CD4-positive, alpha-beta T cell (primary cell): ENCODE results near the gene FMNL1. TPM values are rescaled to one million over a fixed set of nuclear protein-coding genes. Genes with fewer than 3 reads are reported as not detected.

Source experiments
- ATAC-seq: fragments of 200-7000 bp; cut with Tn5 transposase; one replicate; pipeline ENCODE4 v1.10.0; 2022; ENCODE audit warnings: mild to moderate bottlenecking; ENCODE audit not compliant: poor library complexity
- CTCF ChIA-PET: fragments of 350-600 bp; sonication (Branson Sonifier 250); formaldehyde crosslinking; loops from one replicate; lab custom pipeline; 2021; ENCODE audit warnings: antibody characterized with exemption, inconsistent platforms; lab: Charles Lee
- POLR2A ChIA-PET: fragments of 350-600 bp; sonication (Branson Sonifier 250); formaldehyde crosslinking; loops from one replicate; lab custom pipeline; 2021; ENCODE audit warnings: antibody characterized with exemption, inconsistent platforms; lab: Charles Lee
- DNase-seq, 14 experiments: peaks; one replicate each; pipeline ENCODE4 v3.0.0-alpha.2; 2013 to 2020; ENCODE audit warnings: mixed read lengths in 2 of 14
- H3K27ac ChIP-seq, 2 donors: one replicate each; pipeline versions ENCODE4 v1.5.1 to v1.7.0; 2013; ENCODE audit warnings: low read length in 2 of 2, low read depth in 1 of 2, mild to moderate bottlenecking in 1 of 2
- H3K27me3 ChIP-seq, 2 experiments: 1 replicate in 1 of 2; 2 replicates in 1 of 2; pipeline versions ENCODE4 v1.6.1 to v1.7.0; 2013; ENCODE audit warnings: low read length in 2 of 2, control low read depth in 1 of 2, mild to moderate bottlenecking in 1 of 2, moderate library complexity in 1 of 2; ENCODE audit not compliant: insufficient read depth in 2 of 2, control insufficient read depth in 1 of 2
- H3K36me3 ChIP-seq: one replicate; pipeline ENCODE4 v1.6.1; 2013; ENCODE audit warnings: low read length, control low read depth; ENCODE audit not compliant: insufficient read depth
- H3K4me1 ChIP-seq: one replicate; pipeline ENCODE4 v1.6.1; 2013; ENCODE audit warnings: low read length, control low read depth; ENCODE audit not compliant: insufficient read depth
- H3K4me3 ChIP-seq: one replicate; pipeline ENCODE4 v1.5.1; 2013; ENCODE audit warnings: mild to moderate bottlenecking, low read length, moderate library complexity
- H3K9me3 ChIP-seq, 2 experiments: 1 replicate in 1 of 2; 2 replicates in 1 of 2; pipeline versions ENCODE4 v1.6.1 to v1.7.0; 2013; ENCODE audit warnings: low read length in 2 of 2, mild to moderate bottlenecking in 2 of 2, control low read depth in 1 of 2, moderate library complexity in 1 of 2; ENCODE audit not compliant: control insufficient read depth in 1 of 2, insufficient read depth in 1 of 2
- H3K27ac Mint-ChIP-seq: one replicate; pipeline ENCODE4 v1.8.0; 2020; ENCODE audit warnings: mixed read lengths
- H3K27me3 Mint-ChIP-seq: one replicate; pipeline ENCODE4 v1.8.0; 2021; ENCODE audit warnings: mixed read lengths
- H3K36me3 Mint-ChIP-seq: one replicate; pipeline ENCODE4 v1.8.0; 2021; ENCODE audit warnings: low read depth, mixed read lengths
- H3K4me1 Mint-ChIP-seq: one replicate; pipeline ENCODE4 v1.8.0; 2021; ENCODE audit warnings: low read depth, mixed read lengths
- H3K4me3 Mint-ChIP-seq: one replicate; pipeline ENCODE4 v1.8.0; 2020; ENCODE audit warnings: mild to moderate bottlenecking, mixed read lengths
- H3K9me3 Mint-ChIP-seq: one replicate; pipeline ENCODE4 v1.8.0; 2020; ENCODE audit warnings: mixed read lengths
- intact Hi-C, 2 experiments: fragments of 100-400 bp; cut with DNase I in 1 of 2; cut with micrococcal nuclease in 1 of 2; formaldehyde crosslinking; loops; one replicate each; pipeline versions ENCODE4 v1.15.1 to v1.9.0; 2023 to 2025; cut with DNase I, micrococcal nuclease
- total RNA-seq, 174 experiments: library from RNA in 2 of 174; stranded (reverse) in 2 of 174; gene quantifications; one replicate each; pipeline ENCODE4 v1.2.3 and lab custom pipeline; 2021 to 2026
- TF ChIP-seq, protein P1 (sequence below): fragments of 200-600 bp; IDR thresholded peaks from one replicate; pipeline ENCODE4 v1.8.0; 2022; ENCODE audit warnings: antibody characterized with exemption, mild to moderate bottlenecking

Gene FMNL1
- total RNA-seq, 2 experiments from 2014 or later, result 378 to 387 TPM

DNA sequence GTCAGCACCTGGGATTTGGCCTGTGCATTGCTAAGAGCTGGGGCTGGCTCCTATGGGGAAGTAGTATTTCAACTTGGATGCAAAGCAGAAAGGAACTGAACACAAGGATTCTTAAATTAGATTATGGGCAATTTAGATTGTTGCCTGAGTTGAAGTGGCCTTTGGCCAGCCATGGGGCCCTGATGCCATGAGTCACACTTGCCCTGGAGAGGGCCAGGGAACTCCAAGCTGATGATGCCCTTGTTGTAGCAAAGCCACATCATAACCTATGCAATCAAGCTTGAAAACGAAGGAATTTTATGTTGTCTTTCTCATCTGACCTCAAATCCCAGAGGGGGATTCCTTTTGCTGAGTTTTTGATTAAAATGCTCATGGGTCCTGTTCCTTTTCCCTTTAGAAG, 44.1 kb downstream of the FMNL1 start:
- ATAC-seq (no peak), DNase-seq (no peak)
- peak overlapping the region; percentile 20 for H3K27ac Mint-ChIP-seq
- Histone ChIP-seq H3K27ac (no peak overlapping the region), H3K36me3 (peaks cover 73% of the 10 kb centered on the region), H3K4me1 (peaks cover 32% of the 10 kb centered on the region), H3K27me3 (no peaks in the 10 kb centered on the region), H3K9me3 (no peaks in the 10 kb centered on the region), H3K4me3 (no peak overlapping the region)
- no peaks in the 10 kb centered on the region for H3K9me3 Mint-ChIP-seq
- ChIA-PET CTCF (interaction anchor here (0.7 to 2.5 kb wide), 5 partner anchors 9 to 120 kb away, joined by 3 to 14 read pairs (median 3); no protein-coding TSS in a partner anchor), POLR2A (interaction anchor here (1.4 to 1.8 kb wide), 2 partner anchors 10 to 51 kb away, joined by 4 to 10 read pairs; partner anchors contain the start of gene MAP3K14)
- TF ChIP-seq, protein P1, sequence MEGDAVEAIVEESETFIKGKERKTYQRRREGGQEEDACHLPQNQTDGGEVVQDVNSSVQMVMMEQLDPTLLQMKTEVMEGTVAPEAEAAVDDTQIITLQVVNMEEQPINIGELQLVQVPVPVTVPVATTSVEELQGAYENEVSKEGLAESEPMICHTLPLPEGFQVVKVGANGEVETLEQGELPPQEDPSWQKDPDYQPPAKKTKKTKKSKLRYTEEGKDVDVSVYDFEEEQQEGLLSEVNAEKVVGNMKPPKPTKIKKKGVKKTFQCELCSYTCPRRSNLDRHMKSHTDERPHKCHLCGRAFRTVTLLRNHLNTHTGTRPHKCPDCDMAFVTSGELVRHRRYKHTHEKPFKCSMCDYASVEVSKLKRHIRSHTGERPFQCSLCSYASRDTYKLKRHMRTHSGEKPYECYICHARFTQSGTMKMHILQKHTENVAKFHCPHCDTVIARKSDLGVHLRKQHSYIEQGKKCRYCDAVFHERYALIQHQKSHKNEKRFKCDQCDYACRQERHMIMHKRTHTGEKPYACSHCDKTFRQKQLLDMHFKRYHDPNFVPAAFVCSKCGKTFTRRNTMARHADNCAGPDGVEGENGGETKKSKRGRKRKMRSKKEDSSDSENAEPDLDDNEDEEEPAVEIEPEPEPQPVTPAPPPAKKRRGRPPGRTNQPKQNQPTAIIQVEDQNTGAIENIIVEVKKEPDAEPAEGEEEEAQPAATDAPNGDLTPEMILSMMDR, result no peak
- peaks cover 65% of the 10 kb centered on the region for H3K36me3 Mint-ChIP-seq
- H3K4me3 Mint-ChIP-seq, result peak overlapping the region; percentile 7
- peaks cover 19% of the 10 kb centered on the region for H3K4me1 Mint-ChIP-seq
- H3K27me3 Mint-ChIP-seq, result no peaks in the 10 kb centered on the region
- intact Hi-C loops, result no loop called here

DNA sequence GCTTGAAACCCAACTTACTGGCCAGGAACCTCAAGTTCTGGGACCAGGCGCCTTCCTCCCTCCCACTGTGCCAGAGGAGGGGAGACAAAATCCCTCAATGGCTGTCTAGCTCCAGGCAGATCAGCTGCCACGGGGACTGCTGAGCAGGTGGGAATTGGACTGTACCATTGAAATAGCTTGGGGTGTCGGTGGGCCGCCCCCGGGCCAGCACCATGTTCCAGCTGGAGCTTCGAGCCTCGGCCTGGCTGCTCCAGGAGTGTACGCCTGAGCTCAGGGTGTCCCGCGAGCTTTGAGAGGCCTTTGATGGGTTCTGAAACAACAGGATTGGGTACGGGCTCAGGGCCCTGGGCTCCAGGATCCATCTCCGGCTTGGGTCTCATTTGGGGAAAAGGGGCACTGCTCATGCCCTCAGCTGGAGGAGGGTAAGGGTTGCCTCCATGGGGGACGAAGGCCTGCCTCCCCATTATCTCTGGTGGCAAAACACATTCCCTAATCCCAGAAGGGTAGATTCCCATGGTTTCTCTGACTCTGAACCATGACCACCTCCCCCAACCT, 44.8 kb downstream of the FMNL1 start:
- no peaks in the 10 kb centered on the region for H3K9me3 ChIP-seq
- POLR2A ChIA-PET, result interaction anchor here (1.4 to 1.8 kb wide), 3 partner anchors 11 to 51 kb away, joined by 4 to 10 read pairs (median 5); partner anchors contain the start of gene MAP3K14
- H3K36me3 Mint-ChIP-seq, result peaks cover 68% of the 10 kb centered on the region
- CTCF ChIA-PET, result interaction anchor here (1.0 to 2.5 kb wide), 5 partner anchors 10 to 131 kb away, joined by 3 to 14 read pairs (median 4); no protein-coding TSS in a partner anchor
- peak overlapping the region; percentile 20 for H3K27ac Mint-ChIP-seq
- TF ChIP-seq, protein P1, result no peak
- no peaks in the 10 kb centered on the region for H3K27me3 Mint-ChIP-seq
- H3K36me3 ChIP-seq, result peaks cover 77% of the 10 kb centered on the region
- no peak overlapping the region for H3K4me3 Mint-ChIP-seq
- H3K9me3 Mint-ChIP-seq, result no peaks in the 10 kb centered on the region
- no peak for ATAC-seq
- no peak for DNase-seq
- H3K27me3 ChIP-seq, result no peaks in the 10 kb centered on the region
- peaks cover 14% of the 10 kb centered on the region for H3K4me1 Mint-ChIP-seq
- intact Hi-C loops, result no loop called here
- H3K4me1 ChIP-seq, result peaks cover 29% of the 10 kb centered on the region
- H3K4me3 ChIP-seq, result no peak overlapping the region
- no peak overlapping the region for H3K27ac ChIP-seq

DNA sequence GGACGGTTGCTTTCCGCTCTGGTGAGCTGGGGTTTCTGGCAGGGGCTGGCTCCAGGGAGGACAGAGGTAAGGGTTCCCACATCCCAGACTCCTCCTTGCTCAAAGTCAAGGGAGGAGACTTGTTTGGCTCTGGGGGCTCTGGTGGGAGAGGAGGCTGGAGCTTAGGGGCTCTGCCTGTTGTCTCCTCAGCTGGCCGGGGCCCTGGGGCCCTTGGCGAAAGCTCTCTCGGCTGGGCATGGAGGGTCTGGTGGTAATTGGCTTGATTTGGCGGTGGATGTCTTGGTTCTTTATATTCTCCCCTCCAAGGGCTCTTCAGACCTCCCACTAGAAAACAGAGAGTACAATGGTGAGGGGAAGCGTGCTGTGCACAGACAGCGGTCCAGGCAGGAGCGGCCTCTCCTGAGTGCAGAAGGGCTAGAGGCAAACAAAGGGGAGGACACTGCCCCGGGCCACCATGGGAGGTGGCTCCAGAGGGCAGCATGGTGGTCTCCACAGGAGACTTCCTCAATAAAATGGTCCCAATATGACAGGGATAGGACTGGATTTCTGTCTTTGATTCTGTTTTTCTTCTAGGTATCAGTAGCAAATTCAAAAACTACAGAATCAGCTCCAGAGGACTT, 45.9 kb downstream of the FMNL1 start:
- peaks cover 18% of the 10 kb centered on the region for H3K4me1 ChIP-seq
- CTCF ChIA-PET, result interaction anchor here (1.6 to 2.5 kb wide), 2 partner anchors 10 to 118 kb away, joined by 5 to 14 read pairs; no protein-coding TSS in a partner anchor
- no peak for ATAC-seq
- H3K27me3 Mint-ChIP-seq, result no peaks in the 10 kb centered on the region
- TF ChIP-seq, protein P1, result no peak
- no peak overlapping the region for H3K27ac Mint-ChIP-seq
- no peak for DNase-seq
- H3K36me3 Mint-ChIP-seq, result peaks cover 78% of the 10 kb centered on the region
- H3K9me3 Mint-ChIP-seq, result no peaks in the 10 kb centered on the region
- no peak overlapping the region for H3K4me3 ChIP-seq
- intact Hi-C loops, result no loop called here
- H3K4me1 Mint-ChIP-seq, result peaks cover 6% of the 10 kb centered on the region
- H3K27ac ChIP-seq, result no peak overlapping the region
- POLR2A ChIA-PET, result interaction anchor here (1.6 kb wide), 1 partner anchor 42 kb away, joined by 5 read pairs; no protein-coding TSS in a partner anchor
- H3K4me3 Mint-ChIP-seq, result no peak overlapping the region
- H3K9me3 ChIP-seq, result no peaks in the 10 kb centered on the region
- H3K36me3 ChIP-seq, result peaks cover 88% of the 10 kb centered on the region
- no peaks in the 10 kb centered on the region for H3K27me3 ChIP-seq
